ENCODE data around the gene MLPH.

Gene MLPH

DNA sequence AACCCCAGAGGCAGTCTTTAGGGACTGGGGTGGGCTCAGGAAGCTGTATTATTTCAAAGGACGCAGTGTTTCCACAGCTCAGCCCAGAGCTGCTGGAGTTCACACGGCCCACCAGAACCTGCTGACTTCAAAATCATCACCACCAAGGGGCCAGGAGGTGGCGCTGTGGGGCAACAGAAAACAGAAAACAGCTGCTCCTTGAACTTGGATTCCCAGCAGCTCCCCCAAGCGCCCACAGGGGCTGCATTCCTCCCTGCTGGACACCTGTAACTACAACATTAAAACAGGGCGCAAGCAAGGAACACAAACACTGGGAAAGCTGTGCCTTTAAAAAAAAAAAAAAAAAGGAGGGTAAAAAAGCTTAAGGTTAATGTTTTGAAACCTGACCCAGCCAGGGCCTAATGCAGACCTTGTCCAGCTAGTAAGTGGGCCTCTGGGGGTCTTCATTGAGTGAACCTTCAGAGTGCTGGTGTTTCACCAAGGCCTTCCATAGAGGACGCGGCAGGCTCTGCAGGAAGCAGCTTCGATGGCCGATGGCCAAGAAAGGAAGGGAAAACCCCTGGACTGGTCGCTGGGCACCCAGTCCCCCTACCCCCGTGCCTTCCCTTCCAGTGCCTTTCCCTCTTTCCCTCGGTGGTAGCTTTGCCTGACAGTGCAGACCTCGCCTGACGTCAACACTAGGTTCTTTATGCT, 25.9 kb downstream of the MLPH start:
- TF ChIP-seq TAF1 (IDR thresholded peaks at IDR 0.05; ENCODE audit: low read depth) = no peak
- TF ChIP-seq EP300 (IDR thresholded peaks at IDR 0.05; ENCODE audit: borderline replicate concordance) = no peak
- 0 out of 2 replicates have a peak, but pooled peaks have one; percentile 50 for TF ChIP-seq ZBTB7A (IDR thresholded peaks at IDR 0.05; ENCODE audit: low read depth)
- TF ChIP-seq, protein P1, sequence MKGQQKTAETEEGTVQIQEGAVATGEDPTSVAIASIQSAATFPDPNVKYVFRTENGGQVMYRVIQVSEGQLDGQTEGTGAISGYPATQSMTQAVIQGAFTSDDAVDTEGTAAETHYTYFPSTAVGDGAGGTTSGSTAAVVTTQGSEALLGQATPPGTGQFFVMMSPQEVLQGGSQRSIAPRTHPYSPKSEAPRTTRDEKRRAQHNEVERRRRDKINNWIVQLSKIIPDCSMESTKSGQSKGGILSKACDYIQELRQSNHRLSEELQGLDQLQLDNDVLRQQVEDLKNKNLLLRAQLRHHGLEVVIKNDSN (IDR thresholded peaks at IDR 0.05) = no peak
- peak; percentile 42; the same call in 1 of the 2 replicates for TF ChIP-seq TCF12 (IDR thresholded peaks at IDR 0.05; ENCODE audit: low read depth)
- TF ChIP-seq, protein P2, sequence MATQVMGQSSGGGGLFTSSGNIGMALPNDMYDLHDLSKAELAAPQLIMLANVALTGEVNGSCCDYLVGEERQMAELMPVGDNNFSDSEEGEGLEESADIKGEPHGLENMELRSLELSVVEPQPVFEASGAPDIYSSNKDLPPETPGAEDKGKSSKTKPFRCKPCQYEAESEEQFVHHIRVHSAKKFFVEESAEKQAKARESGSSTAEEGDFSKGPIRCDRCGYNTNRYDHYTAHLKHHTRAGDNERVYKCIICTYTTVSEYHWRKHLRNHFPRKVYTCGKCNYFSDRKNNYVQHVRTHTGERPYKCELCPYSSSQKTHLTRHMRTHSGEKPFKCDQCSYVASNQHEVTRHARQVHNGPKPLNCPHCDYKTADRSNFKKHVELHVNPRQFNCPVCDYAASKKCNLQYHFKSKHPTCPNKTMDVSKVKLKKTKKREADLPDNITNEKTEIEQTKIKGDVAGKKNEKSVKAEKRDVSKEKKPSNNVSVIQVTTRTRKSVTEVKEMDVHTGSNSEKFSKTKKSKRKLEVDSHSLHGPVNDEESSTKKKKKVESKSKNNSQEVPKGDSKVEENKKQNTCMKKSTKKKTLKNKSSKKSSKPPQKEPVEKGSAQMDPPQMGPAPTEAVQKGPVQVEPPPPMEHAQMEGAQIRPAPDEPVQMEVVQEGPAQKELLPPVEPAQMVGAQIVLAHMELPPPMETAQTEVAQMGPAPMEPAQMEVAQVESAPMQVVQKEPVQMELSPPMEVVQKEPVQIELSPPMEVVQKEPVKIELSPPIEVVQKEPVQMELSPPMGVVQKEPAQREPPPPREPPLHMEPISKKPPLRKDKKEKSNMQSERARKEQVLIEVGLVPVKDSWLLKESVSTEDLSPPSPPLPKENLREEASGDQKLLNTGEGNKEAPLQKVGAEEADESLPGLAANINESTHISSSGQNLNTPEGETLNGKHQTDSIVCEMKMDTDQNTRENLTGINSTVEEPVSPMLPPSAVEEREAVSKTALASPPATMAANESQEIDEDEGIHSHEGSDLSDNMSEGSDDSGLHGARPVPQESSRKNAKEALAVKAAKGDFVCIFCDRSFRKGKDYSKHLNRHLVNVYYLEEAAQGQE (IDR thresholded peaks at IDR 0.05; ENCODE audit: low read depth) = no peak
- no peak for TF ChIP-seq FOXM1 (IDR thresholded peaks at IDR 0.05; ENCODE audit: borderline replicate concordance, low read depth)
- peak; percentile 67 for TF ChIP-seq TEAD4 (IDR thresholded peaks at IDR 0.05)
- TF ChIP-seq NFIC (IDR thresholded peaks at IDR 0.05) = no peak
- TF ChIP-seq YY1 (IDR thresholded peaks at IDR 0.05; ENCODE audit: low read depth) = no peak
- no peak for TF ChIP-seq EGR1 (IDR thresholded peaks at IDR 0.05)
- no peak for TF ChIP-seq CREB1 (IDR thresholded peaks at IDR 0.05; ENCODE audit: low read depth)
- no peak for TF ChIP-seq CEBPB (IDR thresholded peaks at IDR 0.05)
- TF ChIP-seq, protein P3, sequence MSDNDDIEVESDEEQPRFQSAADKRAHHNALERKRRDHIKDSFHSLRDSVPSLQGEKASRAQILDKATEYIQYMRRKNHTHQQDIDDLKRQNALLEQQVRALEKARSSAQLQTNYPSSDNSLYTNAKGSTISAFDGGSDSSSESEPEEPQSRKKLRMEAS (IDR thresholded peaks at IDR 0.05) = no peak
- peak; percentile 96 for TF ChIP-seq RAD21 (IDR thresholded peaks at IDR 0.05; ENCODE audit: low read depth)

DNA sequence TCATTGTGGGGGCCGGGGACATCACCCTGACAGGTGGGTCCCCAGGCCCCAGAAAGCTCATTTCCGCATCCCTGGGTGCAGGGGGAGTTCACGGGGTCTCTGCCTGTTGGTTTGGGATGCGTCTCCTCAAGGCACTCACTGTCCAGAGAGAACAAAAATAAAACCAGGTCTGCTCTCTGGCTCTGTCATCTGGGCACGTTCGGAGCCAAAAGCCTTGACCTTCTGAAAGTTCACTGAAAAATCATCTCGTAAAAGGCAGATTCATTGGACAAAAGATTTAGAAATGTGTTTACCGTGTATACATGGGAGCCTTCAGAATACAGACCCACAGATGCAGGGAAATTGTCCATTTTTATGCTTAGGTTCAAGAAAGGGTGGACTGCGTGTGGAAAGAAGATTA, 26.6 kb downstream of the MLPH start:
- TF ChIP-seq TAF1 (IDR thresholded peaks at IDR 0.05; ENCODE audit: low read depth) (no peak), CREB1 (IDR thresholded peaks at IDR 0.05; ENCODE audit: low read depth) (no peak), NFIC (IDR thresholded peaks at IDR 0.05) (no peak), RAD21 (IDR thresholded peaks at IDR 0.05; ENCODE audit: low read depth) (no peak), FOXM1 (IDR thresholded peaks at IDR 0.05; ENCODE audit: borderline replicate concordance, low read depth) (no peak), TCF12 (IDR thresholded peaks at IDR 0.05; ENCODE audit: low read depth) (no peak), EP300 (IDR thresholded peaks at IDR 0.05; ENCODE audit: borderline replicate concordance) (no peak), EGR1 (IDR thresholded peaks at IDR 0.05) (no peak), CEBPB (IDR thresholded peaks at IDR 0.05) (no peak), YY1 (IDR thresholded peaks at IDR 0.05; ENCODE audit: low read depth) (no peak), TEAD4 (IDR thresholded peaks at IDR 0.05) (no peak), ZBTB7A (IDR thresholded peaks at IDR 0.05; ENCODE audit: low read depth) (no peak)
- TF ChIP-seq, protein P3 (IDR thresholded peaks at IDR 0.05) = no peak
- TF ChIP-seq, protein P2 (IDR thresholded peaks at IDR 0.05; ENCODE audit: low read depth) = no peak
- TF ChIP-seq, protein P1 (IDR thresholded peaks at IDR 0.05) = no peak

DNA sequence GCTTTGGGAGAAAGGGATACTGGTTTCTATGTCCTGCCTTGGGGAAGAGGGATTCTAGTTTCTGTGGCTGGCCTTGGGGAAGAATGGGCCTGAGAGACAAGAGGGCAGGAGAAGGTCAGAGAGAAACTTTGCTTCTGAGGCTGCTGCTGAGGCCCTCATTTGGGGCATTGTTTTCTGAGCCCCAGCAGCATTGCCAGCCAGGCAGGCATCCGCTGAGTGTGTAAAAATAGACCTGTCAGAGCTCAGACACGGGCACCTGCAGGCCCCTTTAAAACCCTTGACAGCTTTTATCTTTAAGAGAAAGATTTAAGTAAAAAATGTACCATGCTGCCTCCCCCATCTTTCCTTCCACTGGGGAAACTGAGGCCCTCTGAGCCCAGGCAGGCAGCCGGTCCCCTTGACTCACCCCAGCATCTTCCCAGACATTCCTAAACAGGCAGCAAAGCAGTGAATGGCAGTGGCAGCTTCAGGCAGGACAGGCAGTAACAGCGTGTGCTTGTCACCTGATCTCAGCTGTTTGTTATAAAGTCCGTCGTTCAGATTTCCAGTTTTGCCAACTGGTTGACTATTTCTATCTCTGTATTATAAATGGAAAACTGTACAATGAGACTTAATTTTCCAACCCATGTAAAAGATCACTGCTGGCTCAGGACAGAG, 27.6 kb downstream of the MLPH start:
- TF ChIP-seq YY1 (IDR thresholded peaks at IDR 0.05; ENCODE audit: low read depth) (no peak), ZBTB7A (IDR thresholded peaks at IDR 0.05; ENCODE audit: low read depth) (no peak), FOXM1 (IDR thresholded peaks at IDR 0.05; ENCODE audit: borderline replicate concordance, low read depth) (no peak), TAF1 (IDR thresholded peaks at IDR 0.05; ENCODE audit: low read depth) (no peak), EP300 (IDR thresholded peaks at IDR 0.05; ENCODE audit: borderline replicate concordance) (no peak), CREB1 (IDR thresholded peaks at IDR 0.05; ENCODE audit: low read depth) (no peak), TCF12 (IDR thresholded peaks at IDR 0.05; ENCODE audit: low read depth) (no peak), TEAD4 (IDR thresholded peaks at IDR 0.05) (no peak), RAD21 (IDR thresholded peaks at IDR 0.05; ENCODE audit: low read depth) (no peak)
- TF ChIP-seq, protein P1 (IDR thresholded peaks at IDR 0.05) = no peak
- TF ChIP-seq, protein P3 (IDR thresholded peaks at IDR 0.05) = no peak

DNA sequence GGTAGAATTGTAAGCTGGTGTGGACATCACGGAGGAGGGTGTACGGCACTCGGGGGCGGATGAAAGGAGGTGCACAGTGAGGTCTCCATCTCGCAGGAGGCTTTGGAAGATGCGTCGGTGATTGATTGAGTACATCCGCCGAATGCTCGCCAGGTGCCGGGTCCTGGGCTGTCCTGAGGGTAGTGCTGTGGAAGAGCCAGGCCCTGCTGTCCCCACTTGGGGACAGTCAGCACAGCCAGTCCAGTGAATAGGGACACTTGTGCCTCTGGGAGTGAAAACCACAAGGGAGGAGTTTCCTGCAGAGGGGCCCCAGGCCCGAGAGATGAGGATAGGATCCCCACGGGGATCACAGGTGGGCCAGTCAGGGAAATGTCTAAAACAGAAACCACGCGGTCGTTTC, 28.1 kb downstream of the MLPH start:
- TF ChIP-seq TAF1 (IDR thresholded peaks at IDR 0.05; ENCODE audit: low read depth) (no peak), TCF12 (IDR thresholded peaks at IDR 0.05; ENCODE audit: low read depth) (no peak), EGR1 (IDR thresholded peaks at IDR 0.05) (no peak), NFIC (IDR thresholded peaks at IDR 0.05) (no peak), RAD21 (IDR thresholded peaks at IDR 0.05; ENCODE audit: low read depth) (no peak), CEBPB (IDR thresholded peaks at IDR 0.05) (no peak), CREB1 (IDR thresholded peaks at IDR 0.05; ENCODE audit: low read depth) (no peak), YY1 (IDR thresholded peaks at IDR 0.05; ENCODE audit: low read depth) (no peak), ZBTB7A (IDR thresholded peaks at IDR 0.05; ENCODE audit: low read depth) (no peak)
- TF ChIP-seq, protein P1 (IDR thresholded peaks at IDR 0.05) = no peak
- TF ChIP-seq, protein P3 (IDR thresholded peaks at IDR 0.05) = no peak
